Putamen (tissue), 1 donor: ENCODE results near the gene SOS2.
"Not testable (repeated sequence)": the region's sequence is repeated elsewhere in the genome, so short reads cannot be mapped to it uniquely, and the experiment has no call there.

Experiments used
- DNase-seq: peaks from one replicate; pipeline ENCODE4 v3.0.0-alpha.2; 2016; ENCODE audit warnings: low spot score

Gene SOS2

DNA sequence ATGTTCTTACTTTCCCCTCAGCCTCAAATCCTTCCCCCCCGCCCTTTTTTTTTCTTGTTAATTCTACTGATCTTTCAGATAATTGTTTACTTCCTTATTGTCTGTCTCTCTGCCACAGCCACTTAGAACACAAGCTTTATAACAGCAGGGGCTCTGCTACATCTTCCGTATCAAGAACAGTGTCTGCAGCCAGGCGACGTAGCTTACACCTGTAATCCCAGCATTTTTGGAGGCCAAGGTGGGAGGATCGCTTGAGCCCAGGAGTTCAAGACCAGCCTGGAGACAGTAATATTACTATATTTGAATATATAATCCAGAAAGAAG lies 5.4 kb downstream of the SOS2 start:
- DNase-seq: no peak

GRCh38 chr14:50225067-50225973 lies 6.1 kb downstream of the SOS2 start:
- no peak for DNase-seq

DNA sequence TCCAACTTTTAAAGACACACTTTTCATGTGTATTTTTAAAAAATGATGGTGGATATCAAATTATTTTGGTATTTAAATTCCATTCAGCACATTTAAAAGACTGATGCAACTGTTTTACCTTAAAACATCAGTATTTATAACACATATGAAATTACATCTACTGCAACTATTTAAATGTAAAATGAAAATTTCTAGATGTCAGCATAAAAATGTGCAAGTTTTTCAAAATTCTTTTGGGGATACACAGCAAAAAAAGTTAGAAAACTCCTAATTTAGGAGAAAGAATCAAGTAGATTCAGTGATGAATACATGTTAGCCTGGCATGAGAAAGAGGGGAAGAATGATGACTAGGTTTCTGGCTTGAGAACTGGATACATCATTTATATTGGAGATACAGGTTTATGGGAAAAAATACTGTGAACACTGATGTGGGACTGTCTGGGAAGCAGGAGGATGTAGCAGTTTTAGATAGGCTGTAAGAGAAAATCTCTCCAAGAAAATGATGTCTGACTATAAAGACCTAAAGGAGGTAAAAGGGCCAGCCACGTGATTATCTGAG lies 9.2 kb downstream of the SOS2 start:
- DNase-seq: no peak

DNA sequence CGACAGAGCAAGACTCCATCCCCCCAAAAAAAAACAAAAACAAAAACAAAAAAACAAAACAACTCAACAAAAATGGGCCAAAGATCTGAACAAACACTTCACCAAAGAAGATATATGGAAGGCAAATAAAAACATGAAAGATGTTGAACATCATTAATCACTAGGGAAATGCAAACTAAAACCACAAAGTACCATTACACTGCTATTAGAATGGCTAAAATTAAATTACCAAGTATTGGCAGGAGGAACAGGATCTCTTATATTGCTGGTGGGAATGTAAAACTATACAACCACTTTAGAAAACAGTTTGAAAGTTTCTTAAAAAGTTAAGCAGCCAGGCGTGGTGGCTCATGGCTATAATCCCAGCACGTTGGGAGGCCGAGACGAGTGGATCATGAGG lies 12.9 kb downstream of the SOS2 start:
- DNase-seq: no peak

GRCh38 chr14:50215416-50215815 lies 16.0 kb downstream of the SOS2 start:
- no peak for DNase-seq

GRCh38 chr14:50213795-50214194 lies 17.6 kb downstream of the SOS2 start:
- DNase-seq: no peak

- no peak for DNase-seq
Measured at GRCh38 chr14:50212726-50213125, 18.7 kb downstream of the SOS2 start.

GRCh38 chr14:50210074-50210473 lies 21.3 kb downstream of the SOS2 start:
- DNase-seq: no peak

DNA sequence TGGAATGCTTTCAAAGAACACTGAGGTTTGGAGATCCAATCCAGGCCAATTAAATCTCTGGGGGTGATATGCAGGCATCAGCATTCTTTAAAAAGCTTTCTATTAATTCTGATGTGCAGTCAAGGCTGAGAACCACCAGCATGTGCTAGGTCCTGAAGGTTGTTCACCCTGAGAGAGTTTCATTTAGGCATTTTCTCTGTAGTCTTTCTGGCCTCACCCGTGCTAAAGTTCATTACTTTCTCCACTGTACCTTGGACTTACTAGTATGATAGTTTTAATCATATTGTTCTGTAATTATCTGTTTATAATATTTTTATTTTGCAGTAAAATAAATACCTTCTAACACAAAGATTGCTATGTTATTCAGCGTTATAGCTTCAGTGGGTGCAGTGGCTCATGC lies 32.9 kb downstream of the SOS2 start:
- DNase-seq: no peak

GRCh38 chr14:50191499-50191898 lies 39.9 kb downstream of the SOS2 start:
- no peak for DNase-seq

DNA sequence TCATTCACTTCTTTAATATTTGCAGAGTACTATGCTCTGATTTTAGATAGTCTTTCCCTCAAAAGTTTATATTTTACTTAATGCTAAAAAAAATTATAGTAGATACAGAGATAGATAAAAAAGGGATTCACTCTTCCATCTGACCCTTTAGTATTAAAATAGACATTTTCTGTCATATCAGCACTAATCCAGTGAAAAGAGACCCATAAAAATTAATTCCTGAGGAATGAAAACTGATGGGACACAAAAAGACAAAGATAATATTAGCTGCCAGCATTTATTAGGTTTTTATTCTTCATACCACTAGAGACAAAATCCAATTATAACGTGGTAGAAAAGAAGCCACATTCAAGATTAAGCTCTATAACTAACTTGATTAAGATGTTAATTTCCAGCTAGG lies 45.3 kb downstream of the SOS2 start:
- DNase-seq: no peak

DNA sequence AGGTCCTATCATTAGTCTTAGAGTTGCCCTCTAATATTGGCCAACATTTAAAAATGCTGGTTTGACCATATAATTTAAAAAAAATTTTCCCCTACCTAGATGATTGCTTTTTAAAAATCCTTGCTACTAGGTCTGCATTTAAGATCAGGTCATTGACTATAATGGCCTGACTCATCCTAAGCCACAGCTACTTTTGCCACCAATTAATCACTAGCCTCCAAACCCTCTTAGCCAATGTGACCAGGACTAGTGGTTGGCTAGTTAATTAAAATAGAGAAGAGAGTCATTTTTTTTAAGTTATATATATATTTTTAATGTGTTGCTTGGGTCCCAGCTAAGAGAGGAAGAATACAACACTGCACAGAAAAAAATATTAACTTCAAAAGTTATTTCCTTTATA lies 57.5 kb downstream of the SOS2 start:
- DNase-seq: no peak

DNA sequence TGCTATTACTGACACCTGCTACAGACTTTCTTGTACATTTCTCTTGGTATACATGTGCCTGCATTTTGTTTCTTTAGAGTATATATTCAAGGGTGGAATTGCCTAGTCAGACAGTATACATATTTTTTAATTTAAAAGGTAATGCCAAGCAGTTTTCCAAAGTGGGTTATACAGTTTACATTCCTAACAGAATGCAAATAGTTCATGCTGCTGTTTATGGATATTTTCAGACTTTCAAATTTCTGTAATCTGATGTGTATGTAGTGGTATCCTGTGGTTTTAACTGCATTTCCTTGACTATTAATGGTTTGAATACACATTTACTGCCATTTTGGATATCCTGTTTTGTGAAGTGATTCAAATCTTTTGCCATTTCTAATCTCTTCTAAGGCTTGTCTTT lies 59.5 kb downstream of the SOS2 start:
- no peak for DNase-seq

DNA sequence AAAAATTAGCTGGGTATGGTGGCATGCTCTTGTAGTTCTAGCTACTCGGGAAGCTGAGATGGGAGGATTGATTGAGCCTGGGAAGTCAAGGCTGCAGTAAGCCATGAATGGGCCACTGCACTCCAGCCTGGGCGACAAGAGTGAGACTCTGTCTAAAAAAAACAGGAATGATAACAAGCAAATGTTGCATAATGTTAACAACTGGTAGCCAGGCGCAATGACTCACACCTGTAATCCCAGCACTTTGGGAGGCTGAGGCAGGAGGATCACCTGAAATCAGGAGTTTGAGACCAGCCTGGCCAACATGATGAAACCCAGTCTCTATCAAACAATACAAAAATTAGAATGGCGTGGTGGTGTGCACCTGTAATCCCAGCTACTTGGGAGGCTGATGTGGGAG lies 64.0 kb downstream of the SOS2 start:
- DNase-seq: not testable (repeated sequence)

GRCh38 chr14:50156111-50156510 lies 75.3 kb downstream of the SOS2 start:
- DNase-seq: no peak

DNA sequence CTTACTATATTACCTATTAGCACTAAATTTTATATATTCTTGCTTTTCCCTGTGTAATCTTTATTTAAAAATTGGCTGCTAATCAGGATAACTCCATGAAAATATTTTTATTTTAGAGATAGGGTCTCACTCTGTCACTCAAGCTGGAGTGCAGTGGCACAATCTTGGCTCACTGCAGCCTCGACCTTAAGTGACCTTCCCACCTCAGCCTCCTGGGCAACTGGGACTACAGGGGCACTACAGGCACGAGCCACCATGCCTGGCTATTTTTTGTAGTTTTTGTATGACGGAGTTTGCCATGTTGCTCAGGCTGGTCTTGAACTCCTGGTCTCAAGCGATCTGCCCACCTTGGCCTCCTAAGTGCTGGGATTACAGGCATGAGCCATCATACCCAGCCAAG lies 82.6 kb downstream of the SOS2 start:
- no peak for DNase-seq

GRCh38 chr14:50139192-50139591 lies 92.2 kb downstream of the SOS2 start:
- DNase-seq: no peak

DNA sequence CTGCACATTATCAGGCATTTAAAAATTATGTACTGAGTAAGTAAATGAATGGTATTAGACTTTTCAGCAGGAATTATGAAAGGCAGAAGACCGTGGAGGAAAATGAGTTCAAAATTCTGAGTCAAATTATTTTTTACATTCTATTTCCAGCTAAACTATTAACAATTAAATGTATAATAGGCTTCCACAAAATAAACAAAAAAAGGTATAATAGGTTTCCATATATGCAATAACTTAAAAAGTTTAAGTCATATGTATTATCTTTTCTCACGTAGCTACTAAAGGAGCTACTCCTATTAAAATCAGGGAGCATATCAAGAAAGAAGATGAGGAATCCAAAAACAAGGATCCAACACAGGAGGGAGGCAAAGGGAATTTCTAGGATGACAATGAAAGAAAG lies 103.6 kb downstream of the SOS2 start:
- no peak for DNase-seq

DNA sequence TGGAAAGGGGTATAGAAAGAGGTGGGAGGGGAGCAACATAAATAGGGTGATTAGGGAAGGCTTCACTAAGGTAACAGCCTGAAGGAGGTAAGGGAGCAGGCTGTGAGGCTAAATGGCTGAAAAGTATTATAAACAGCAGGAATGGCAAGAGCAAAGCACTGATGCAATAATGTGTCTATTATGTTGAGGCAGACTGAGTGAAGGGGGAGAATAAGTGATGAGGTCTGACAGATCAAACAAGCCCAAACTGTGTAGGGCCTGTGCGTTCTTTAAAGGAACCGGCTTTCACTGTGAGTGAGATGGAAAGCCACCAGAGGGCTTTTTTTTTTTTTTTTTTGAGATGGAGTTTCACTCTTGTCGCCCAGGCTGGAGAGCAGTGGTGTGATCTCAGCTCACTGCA lies 108.3 kb downstream of the SOS2 start:
- DNase-seq: peak; percentile 42

- no peak for DNase-seq
Measured at GRCh38 chr14:50122291-50122690, 109.1 kb downstream of the SOS2 start.

- peak; percentile 76 for DNase-seq
Measured at GRCh38 chr14:50121486-50121885, 109.9 kb downstream of the SOS2 start.

DNA sequence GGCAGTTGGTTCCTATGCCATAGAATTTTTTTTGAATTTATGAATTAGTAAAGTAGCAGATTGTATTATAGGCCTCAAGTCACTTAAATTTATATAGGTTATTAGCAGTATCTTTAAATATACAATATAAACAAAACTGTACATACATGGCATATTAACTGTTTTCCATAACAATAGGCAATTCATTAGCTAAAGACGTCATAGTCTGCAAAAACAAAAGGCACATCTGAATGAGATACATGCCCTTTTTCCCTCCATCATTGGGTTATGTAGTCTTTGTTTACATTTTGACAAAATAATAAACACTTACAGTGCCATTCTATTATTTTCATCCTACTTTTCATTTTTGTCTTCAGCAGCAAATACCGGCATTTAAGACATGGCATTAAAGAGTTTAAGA lies 113.9 kb downstream of the SOS2 start:
- peak; percentile 57 for DNase-seq

DNA sequence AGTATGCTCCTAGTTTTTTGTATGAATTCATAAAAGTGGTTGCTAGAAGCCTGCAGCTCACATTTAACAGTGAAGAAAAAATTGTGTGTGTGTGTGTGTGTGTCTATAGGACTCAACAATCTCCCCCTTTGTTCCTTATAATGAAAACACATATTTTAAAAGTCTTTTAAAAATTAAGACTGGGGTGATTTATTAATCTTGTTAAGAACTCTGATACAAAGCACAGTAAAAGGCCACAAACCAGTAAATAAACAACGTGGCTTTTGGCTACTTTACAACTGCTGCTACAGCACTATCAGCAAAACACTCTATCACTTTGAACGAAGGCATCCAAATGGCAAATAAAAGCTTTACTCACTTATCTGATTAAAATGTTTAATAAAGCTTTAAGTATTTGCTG lies 114.4 kb downstream of the SOS2 start:
- DNase-seq: peak; percentile 45
